K562 (cell line): ENCODE measurements around the gene BRAF. TPM values are rescaled to one million over a fixed set of nuclear protein-coding genes. Genes with fewer than 3 reads are reported as not detected.

Source experiments
- ARID4B ChIP-seq: sonication (generic); formaldehyde crosslinking; IDR thresholded peaks from 2 replicates; pipeline ENCODE4 v1.8.0; 2022; ENCODE audit warnings: mild to moderate bottlenecking, missing genetic modification reagents
- CBX1 ChIP-seq: sonication (generic); IDR thresholded peaks from 2 replicates; pipeline ENCODE4 v1.6.1; 2016; ENCODE audit warnings: antibody characterized with exemption, low read depth, mild to moderate bottlenecking
- EGR1 ChIP-seq: fragments of 450-650 bp; conservative IDR thresholded peaks from 2 replicates; pipeline ENCODE4 v1.6.1; 2017; ENCODE audit warnings: mild to moderate bottlenecking
- FOXK1 ChIP-seq: sonication (generic); formaldehyde crosslinking; IDR thresholded peaks from 2 replicates; pipeline ENCODE4 v1.8.0; 2022; ENCODE audit warnings: missing genetic modification reagents, mild to moderate bottlenecking, borderline replicate concordance
- FOXK2 ChIP-seq, 2 experiments: fragments of 450-650 bp; IDR thresholded peaks in 1 of 2; conservative IDR thresholded peaks in 1 of 2; 2 replicates each; pipeline ENCODE4 v1.6.1; 2016; ENCODE audit warnings: low read depth in 2 of 2, mild to moderate bottlenecking in 1 of 2
- HMGN3 ChIP-seq: IDR thresholded peaks from 2 replicates; pipeline ENCODE4 v1.6.1; 2011; ENCODE audit warnings: borderline replicate concordance, low read depth, mild to moderate bottlenecking, mixed read lengths, low read length; ENCODE audit not compliant: insufficient read length; ENCODE audit errors: extremely low read depth
- KAT2B ChIP-seq: IDR thresholded peaks from one replicate; pipeline ENCODE4 v1.6.1; 2012; ENCODE audit warnings: low read depth, mild to moderate bottlenecking, control low read depth, inconsistent platforms, low read length, moderate library complexity
- KLF16 ChIP-seq: IDR thresholded peaks from 2 replicates; pipeline ENCODE4 v1.6.1; 2016; ENCODE audit warnings: antibody characterized with exemption
- NFRKB ChIP-seq: fragments of 450-650 bp; IDR thresholded peaks from 2 replicates; pipeline ENCODE4 v1.6.1; 2016; ENCODE audit warnings: low read depth
- NONO ChIP-seq, 2 experiments: fragments of 200-400 bp in 1 of 2; fragments of 450-650 bp in 1 of 2; formaldehyde crosslinking in 1 of 2; IDR thresholded peaks; 2 replicates each; pipeline ENCODE4 v1.6.1; 2017; ENCODE audit warnings: low read depth in 2 of 2, mild to moderate bottlenecking in 2 of 2, moderate library complexity in 2 of 2, low read length in 1 of 2
- PML ChIP-seq: IDR thresholded peaks from 2 replicates; pipeline ENCODE4 v1.6.1; 2012; ENCODE audit warnings: low read length, inconsistent platforms
- PRMT5 ChIP-seq: sonication (generic); formaldehyde crosslinking; IDR thresholded peaks from 2 replicates; pipeline ENCODE4 v1.5.0; 2020; ENCODE audit warnings: missing genetic modification reagents
- TCF3 ChIP-seq: sonication (generic); formaldehyde crosslinking; IDR thresholded peaks from 2 replicates; pipeline ENCODE4 v1.4.0; 2020; ENCODE audit warnings: mild to moderate bottlenecking, missing genetic modification reagents
- polyA plus RNA-seq, 8 experiments: library from polyadenylated mRNA; depleted of rRNA in 4 of 8; stranded (reverse) in 5 of 8; unstranded in 3 of 8; fragments of >200 nt; fragmentation: Nextera tagmentation in 2 of 8; fragmentation: Illumina TruSeq in 1 of 8; extraction: Ambion mirVana in 2 of 8; extraction: Trizol in 1 of 8; gene quantifications; 2 replicates each; pipeline versions ENCODE4 v1.2.1 to v1.2.3, GENCODE V29; 2011 to 2014; ENCODE audit warnings: inconsistent platforms in 1 of 8, missing spikeins in 1 of 8
- total RNA-seq, 7 experiments: library from RNA; depleted of rRNA in 6 of 7; stranded (reverse); fragments of >200 nt in 6 of 7; fragmentation: Illumina TruSeq in 2 of 7; extraction: Trizol in 2 of 7; gene quantifications; 2 replicates each; pipeline versions ENCODE4 v1.2.1 to v1.2.3, GENCODE V29; 2011 to 2021; ENCODE audit warnings: low replicate concordance in 1 of 7

The BRAF gene
- total and polyA plus RNA-seq, 9 of the 15 experiments (the other 6 are each of a cell fraction or from before 2014, with no cell fraction given), result 3.6 to 38.3 (median 21.9) TPM

- peak; percentile 97 for TF ChIP-seq ARID4B (CRISPR knock-in tag)
- peak; percentile 79 for TF ChIP-seq CBX1
- peak; percentile 30 to 45; a peak in 2 of 4 replicates for TF ChIP-seq FOXK2 (conservative IDR thresholded peaks at IDR 0.05 in 1 of 2, IDR thresholded peaks at IDR 0.05 in 1 of 2; ENCODE audit: low read depth in 2 of 2)
- peak; percentile 98 for TF ChIP-seq HMGN3
- TF ChIP-seq KAT2B, result peak; percentile 63
- TF ChIP-seq PRMT5 (CRISPR knock-in tag), result peak; percentile 39; the same call in 1 of the 2 replicates
- TF ChIP-seq EGR1, result peak; percentile 26
- TF ChIP-seq FOXK1 (CRISPR knock-in tag), result peak; percentile 87; the same call in 1 of the 2 replicates
- peak; percentile 30; the same call in 1 of the 2 replicates for TF ChIP-seq NFRKB
- TF ChIP-seq TCF3 (CRISPR knock-in tag), result peak; percentile 41; the same call in 1 of the 2 replicates
- TF ChIP-seq KLF16, result peak; percentile 76
- TF ChIP-seq NONO (IDR thresholded peaks at IDR 0.05; ENCODE audit: low read depth in 2 of 2, low read length in 1 of 2), result peak; percentile 16 to 22; a peak in 3 of 4 replicates
- peak; percentile 83; the same call in 1 of the 2 replicates for TF ChIP-seq PML
Observed at GRCh38 chr7:140696680-140697446, 227.9 kb downstream of the BRAF start, which contains the start of gene NDUFB2 (continued).
